Measurements from ENCODE around the gene TTC1. TPM values are rescaled to one million over a fixed set of nuclear protein-coding genes. Genes with fewer than 3 reads are reported as not detected.
A peak's percentile ranks its signal among the peaks of the same experiment; 100 is the strongest.

Gene TTC1
- total RNA-seq, 1 experiment from 2014 or later = 67.6 TPM

GRCh38 chr5:159971931-159972461 is 36.9 kb upstream of the TTC1 start:
- in situ Hi-C loops (cut with HindIII; ENCODE audit: low pct_unique_long_range_greater_than_20kb, low sequenced_read_pairs) = no loop called here
- Histone ChIP-seq H3K27me3 (ENCODE audit: control insufficient read depth, insufficient read depth, low read length) (0 out of 2 replicates have a peak, but pooled peaks cover 3% of the 10 kb centered on the region), H3K27ac (ENCODE audit: low read length) (no peak overlapping the region), H3K36me3 (ENCODE audit: control insufficient read depth, insufficient read depth, low read length) (no peaks in the 10 kb centered on the region), H3K4me3 (ENCODE audit: low read depth in 2 of 2, low read length in 2 of 2) (no peak overlapping the region), H3K4me1 (ENCODE audit: control insufficient read depth, insufficient read depth, low read length) (no peaks in the 10 kb centered on the region), H3K9me3 (ENCODE audit: control insufficient read depth, insufficient read depth, low read depth, low read length) (no peaks in the 10 kb centered on the region)
- ChIA-PET CTCF (no interaction called here), POLR2A (no interaction called here)
- DNase-seq (ENCODE audit: low read depth, low spot score) = no peak
- no peak for TF ChIP-seq SIN3A (IDR thresholded peaks at IDR 0.05; ENCODE audit: borderline replicate concordance, insufficient read depth, low read depth, low read length)
- no peak for TF ChIP-seq POLR2AphosphoS5 (IDR thresholded peaks at IDR 0.05; ENCODE audit: low read depth, low read length)
- TF ChIP-seq, protein P1, sequence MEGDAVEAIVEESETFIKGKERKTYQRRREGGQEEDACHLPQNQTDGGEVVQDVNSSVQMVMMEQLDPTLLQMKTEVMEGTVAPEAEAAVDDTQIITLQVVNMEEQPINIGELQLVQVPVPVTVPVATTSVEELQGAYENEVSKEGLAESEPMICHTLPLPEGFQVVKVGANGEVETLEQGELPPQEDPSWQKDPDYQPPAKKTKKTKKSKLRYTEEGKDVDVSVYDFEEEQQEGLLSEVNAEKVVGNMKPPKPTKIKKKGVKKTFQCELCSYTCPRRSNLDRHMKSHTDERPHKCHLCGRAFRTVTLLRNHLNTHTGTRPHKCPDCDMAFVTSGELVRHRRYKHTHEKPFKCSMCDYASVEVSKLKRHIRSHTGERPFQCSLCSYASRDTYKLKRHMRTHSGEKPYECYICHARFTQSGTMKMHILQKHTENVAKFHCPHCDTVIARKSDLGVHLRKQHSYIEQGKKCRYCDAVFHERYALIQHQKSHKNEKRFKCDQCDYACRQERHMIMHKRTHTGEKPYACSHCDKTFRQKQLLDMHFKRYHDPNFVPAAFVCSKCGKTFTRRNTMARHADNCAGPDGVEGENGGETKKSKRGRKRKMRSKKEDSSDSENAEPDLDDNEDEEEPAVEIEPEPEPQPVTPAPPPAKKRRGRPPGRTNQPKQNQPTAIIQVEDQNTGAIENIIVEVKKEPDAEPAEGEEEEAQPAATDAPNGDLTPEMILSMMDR (IDR thresholded peaks at IDR 0.05) = no peak
- TF ChIP-seq REST (IDR thresholded peaks at IDR 0.05; ENCODE audit: insufficient read depth in 1 of 2, low read depth in 2 of 2, low read length in 1 of 2) = no peak
- TF ChIP-seq TCF7L2 (IDR thresholded peaks at IDR 0.05; ENCODE audit: low read depth, low read length) = no peak
- ATAC-seq = 0 out of 2 replicates have a peak, but pooled peaks have one; percentile 67
- BruUV-seq (replicated peaks) = no TSS peak
- intact Hi-C loops (cut with micrococcal nuclease; ENCODE audit: unreplicated experiment) = no loop called here

GRCh38 chr5:159972538-159973362 is 36.2 kb upstream of the TTC1 start:
- no peak overlapping the region for H3K4me3 ChIP-seq (ENCODE audit: low read depth in 2 of 2, low read length in 2 of 2)
- intact Hi-C loops (cut with micrococcal nuclease; ENCODE audit: unreplicated experiment) = no loop called here
- H3K27ac ChIP-seq (ENCODE audit: low read length) = no peak overlapping the region
- BruUV-seq (replicated peaks) = no TSS peak
- ChIA-PET POLR2A (no interaction called here), CTCF (no interaction called here)
- no peaks in the 10 kb centered on the region for H3K36me3 ChIP-seq (ENCODE audit: control insufficient read depth, insufficient read depth, low read length)
- no peaks in the 10 kb centered on the region for H3K9me3 ChIP-seq (ENCODE audit: control insufficient read depth, insufficient read depth, low read depth, low read length)
- in situ Hi-C loops (cut with HindIII; ENCODE audit: low pct_unique_long_range_greater_than_20kb, low sequenced_read_pairs) = no loop called here
- DNase-seq (ENCODE audit: low read depth, low spot score) (no peak), ATAC-seq (no peak)
- 0 out of 2 replicates have a peak, but pooled peaks cover 3% of the 10 kb centered on the region for H3K27me3 ChIP-seq (ENCODE audit: control insufficient read depth, insufficient read depth, low read length)
- TF ChIP-seq TCF7L2 (IDR thresholded peaks at IDR 0.05; ENCODE audit: low read depth, low read length) (no peak), REST (IDR thresholded peaks at IDR 0.05; ENCODE audit: insufficient read depth in 1 of 2, low read depth in 2 of 2, low read length in 1 of 2) (no peak), SIN3A (IDR thresholded peaks at IDR 0.05; ENCODE audit: borderline replicate concordance, insufficient read depth, low read depth, low read length) (no peak), POLR2AphosphoS5 (IDR thresholded peaks at IDR 0.05; ENCODE audit: low read depth, low read length) (no peak)
- TF ChIP-seq, protein P1 (IDR thresholded peaks at IDR 0.05) = no peak
- no peaks in the 10 kb centered on the region for H3K4me1 ChIP-seq (ENCODE audit: control insufficient read depth, insufficient read depth, low read length)

All from Panc1 (cell line).